GM23248 (cell line): ENCODE measurements around the gene LCMT2.

Source experiments
- EZH2 ChIP-seq: fragments of 200-600 bp; sonication (generic); IDR thresholded peaks from 2 replicates; pipeline ENCODE4 v1.6.1; 2018; ENCODE audit warnings: antibody characterized with exemption, mild to moderate bottlenecking; ENCODE audit not compliant: insufficient read depth, poor library complexity, severe bottlenecking
- EZH2phosphoT487 ChIP-seq: fragments of 200-600 bp; sonication (generic); IDR thresholded peaks from 2 replicates; pipeline ENCODE4 v1.6.1; 2018; ENCODE audit warnings: antibody characterized with exemption, moderate library complexity, mild to moderate bottlenecking, low read depth; ENCODE audit not compliant: insufficient read depth

DNA sequence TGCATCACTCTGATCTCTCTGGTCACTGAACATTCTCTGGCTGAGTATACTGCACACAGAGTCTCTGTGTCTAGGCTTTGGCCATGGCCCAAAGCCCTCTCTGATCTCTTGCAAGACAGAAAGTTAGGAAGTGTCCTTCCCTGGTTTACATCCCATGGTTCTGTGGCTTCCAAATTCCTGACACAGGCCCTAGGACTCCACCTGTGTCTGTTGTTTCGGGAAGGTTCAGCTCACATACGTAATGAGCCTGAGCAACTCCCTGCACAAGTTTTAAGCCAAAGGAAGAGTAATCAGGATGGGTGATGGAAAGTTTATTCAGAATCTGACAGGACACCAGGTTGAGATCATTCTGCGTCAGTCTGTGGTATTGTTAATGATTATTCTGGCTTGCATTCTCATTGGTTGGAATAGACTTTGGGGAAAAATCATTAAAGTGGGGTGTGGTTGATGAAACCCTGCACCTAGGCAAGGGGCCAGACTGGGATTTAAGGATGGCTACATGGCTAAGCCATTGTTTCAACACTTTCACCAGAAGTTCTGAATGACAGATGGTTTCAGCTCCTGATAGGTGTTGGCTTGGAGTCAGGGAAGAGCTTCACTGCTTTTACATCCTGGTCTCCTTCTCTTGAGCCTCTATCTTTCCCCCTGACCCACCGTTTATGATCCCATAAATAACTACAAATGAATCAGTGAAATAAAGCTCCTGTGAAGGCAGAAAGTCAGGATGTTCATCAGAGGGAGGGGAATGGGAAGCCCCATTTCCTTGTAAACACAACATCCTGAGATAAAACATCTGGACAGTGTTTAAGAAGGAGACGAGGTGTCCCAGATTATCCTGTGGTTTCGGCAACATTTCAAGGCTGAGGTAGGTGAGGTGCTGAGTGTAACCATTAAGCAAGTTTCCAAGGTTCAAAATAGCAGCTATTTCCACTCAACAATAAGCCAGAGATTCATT is 14.1 kb downstream of the LCMT2 start:
- no peak for TF ChIP-seq EZH2
- TF ChIP-seq EZH2phosphoT487 = no peak
